ENCODE measurements around the gene SNX25. TPM values are rescaled to one million over a fixed set of nuclear protein-coding genes. Genes with fewer than 3 reads are reported as not detected.
"Not testable (repeated sequence)": the region's sequence is repeated elsewhere in the genome, so short reads cannot be mapped to it uniquely, and the experiment has no call there.

Gene SNX25
- total RNA-seq, 1 donor from 2014 or later, result 27.3 TPM

DNA sequence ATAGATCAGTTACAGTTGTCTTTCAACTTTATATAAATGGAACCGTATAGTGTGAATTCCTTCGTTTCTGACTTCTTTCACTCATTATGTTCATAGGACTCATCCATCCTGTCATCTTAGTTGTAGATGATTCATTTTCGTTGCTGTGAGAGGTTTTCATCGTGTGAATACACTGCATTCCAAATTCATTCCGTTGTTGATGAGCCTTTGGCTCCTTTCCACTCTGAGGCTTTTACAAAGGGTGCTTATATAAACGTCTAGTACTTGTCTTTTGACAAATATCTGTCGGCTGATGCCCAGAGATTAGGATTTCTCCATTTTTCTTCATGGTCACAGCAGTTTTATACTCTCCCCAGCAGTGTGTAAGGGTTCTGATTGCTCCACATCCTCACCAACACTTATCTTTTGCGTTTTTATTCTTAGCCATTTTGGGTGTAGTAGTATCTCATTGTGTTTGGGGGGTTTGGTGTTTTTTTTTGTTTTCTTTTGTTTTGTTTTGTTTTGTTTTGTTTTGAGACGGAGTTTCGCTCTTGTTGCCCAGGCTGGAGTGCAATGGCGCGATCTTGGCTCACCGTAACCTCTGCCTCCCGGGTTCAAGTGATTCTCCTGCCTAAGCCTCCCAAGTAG, 137.7 kb downstream of the SNX25 start:
- intact Hi-C loops (cut with micrococcal nuclease), result no loop called here
- Mint-ChIP-seq H3K4me1 (peaks cover 32% of the 10 kb centered on the region), H3K36me3 (ENCODE audit: low read depth) (peaks cover 46% of the 10 kb centered on the region), H3K27me3 (no peaks in the 10 kb centered on the region), H3K4me3 (no peak overlapping the region), H3K9me3 (no peaks in the 10 kb centered on the region), H3K27ac (no peak overlapping the region)
- no peak for DNase-seq

DNA sequence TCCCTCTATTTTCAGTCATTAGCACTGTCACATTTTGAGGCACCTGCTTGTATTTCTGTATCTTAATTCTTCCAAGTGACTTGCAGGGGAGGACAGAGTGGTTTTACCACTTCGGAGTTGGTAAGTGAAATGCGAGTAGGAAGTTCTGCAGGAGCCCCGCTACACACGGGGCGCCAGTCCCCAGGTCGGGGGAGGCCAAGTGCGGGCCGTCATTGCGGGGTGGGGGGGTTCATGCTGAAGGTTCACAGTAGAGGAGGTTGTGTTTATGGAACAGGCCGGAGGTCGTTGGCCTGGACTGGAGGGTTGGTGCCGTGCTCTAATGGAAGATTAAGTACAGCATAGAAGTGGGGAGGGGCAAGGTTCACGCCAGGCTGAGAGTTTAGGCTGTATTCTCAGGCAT, 142.3 kb downstream of the SNX25 start:
- peaks cover 42% of the 10 kb centered on the region for H3K36me3 Mint-ChIP-seq (ENCODE audit: low read depth)
- no peak overlapping the region for H3K27ac Mint-ChIP-seq
- intact Hi-C loops (cut with micrococcal nuclease), result no loop called here
- no peaks in the 10 kb centered on the region for H3K27me3 Mint-ChIP-seq
- no peak overlapping the region for H3K4me3 Mint-ChIP-seq
- no peak for DNase-seq
- H3K9me3 Mint-ChIP-seq, result no peaks in the 10 kb centered on the region
- H3K4me1 Mint-ChIP-seq, result peaks cover 5% of the 10 kb centered on the region

GRCh38 chr4:185352202-185352601, 142.8 kb downstream of the SNX25 start:
- H3K4me1 Mint-ChIP-seq, result peaks cover 6% of the 10 kb centered on the region
- H3K27ac Mint-ChIP-seq, result no peak overlapping the region
- intact Hi-C loops (cut with micrococcal nuclease), result no loop called here
- H3K9me3 Mint-ChIP-seq, result no peaks in the 10 kb centered on the region
- H3K36me3 Mint-ChIP-seq (ENCODE audit: low read depth), result peaks cover 37% of the 10 kb centered on the region
- DNase-seq, result no peak
- H3K27me3 Mint-ChIP-seq, result no peaks in the 10 kb centered on the region
- no peak overlapping the region for H3K4me3 Mint-ChIP-seq

GRCh38 chr4:185352741-185353140, 143.3 kb downstream of the SNX25 start:
- Mint-ChIP-seq H3K4me1 (peaks cover 10% of the 10 kb centered on the region), H3K36me3 (ENCODE audit: low read depth) (peaks cover 36% of the 10 kb centered on the region)

GRCh38 chr4:185357211-185357610, 147.8 kb downstream of the SNX25 start:
- H3K27ac Mint-ChIP-seq, result peak overlapping the region; percentile 22
- H3K9me3 Mint-ChIP-seq, result no peaks in the 10 kb centered on the region
- H3K4me3 Mint-ChIP-seq, result no peak overlapping the region
- H3K36me3 Mint-ChIP-seq (ENCODE audit: low read depth), result peaks cover 17% of the 10 kb centered on the region
- H3K4me1 Mint-ChIP-seq, result peaks cover 7% of the 10 kb centered on the region
- intact Hi-C loops (cut with micrococcal nuclease), result no loop called here
- H3K27me3 Mint-ChIP-seq, result no peaks in the 10 kb centered on the region
- no peak for DNase-seq

More at GRCh38 chr4:185352741-185353140, 143.3 kb downstream of the SNX25 start:
- Mint-ChIP-seq H3K27ac (no peak overlapping the region), H3K9me3 (no peaks in the 10 kb centered on the region), H3K4me3 (no peak overlapping the region), H3K27me3 (no peaks in the 10 kb centered on the region)
- intact Hi-C loops (cut with micrococcal nuclease), result no loop called here
- DNase-seq, result no peak

DNA sequence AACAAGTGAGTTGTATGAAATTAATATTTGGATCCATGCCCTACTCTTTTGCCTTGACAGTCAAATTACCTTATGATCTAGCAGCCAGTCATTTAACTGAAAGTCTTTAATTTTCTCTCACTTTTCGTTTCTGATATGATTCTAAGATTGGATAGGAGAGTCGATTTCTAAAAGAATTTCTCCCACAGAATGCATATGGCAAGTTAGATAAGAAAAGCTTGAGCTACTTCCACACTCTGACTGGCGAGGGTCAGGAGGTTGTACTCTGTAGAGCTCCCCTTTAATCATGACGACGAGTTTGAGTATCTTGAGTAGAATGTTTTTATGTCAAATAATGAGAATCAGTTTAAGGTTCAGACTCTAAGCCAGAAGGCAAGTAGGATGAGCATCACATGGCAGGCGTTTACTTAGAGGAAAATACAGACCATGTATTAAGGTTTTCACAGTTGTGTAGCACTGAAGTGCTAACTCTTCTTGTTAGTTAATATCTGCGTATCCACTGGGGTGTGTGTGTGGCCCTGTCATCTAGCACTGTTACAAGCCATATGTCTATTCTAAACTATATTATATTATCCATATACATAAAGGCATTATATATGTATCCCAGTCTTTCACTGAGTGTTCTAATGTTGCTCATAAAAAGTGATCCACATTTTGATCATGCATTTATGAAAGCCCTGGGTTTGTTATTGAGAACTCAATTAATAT, 148.5 kb downstream of the SNX25 start:
- H3K27ac Mint-ChIP-seq, result peak overlapping the region; percentile 7
- peaks cover 11% of the 10 kb centered on the region for H3K36me3 Mint-ChIP-seq (ENCODE audit: low read depth)
- H3K4me1 Mint-ChIP-seq, result peaks cover 7% of the 10 kb centered on the region
- no peak overlapping the region for H3K4me3 Mint-ChIP-seq
- no peaks in the 10 kb centered on the region for H3K9me3 Mint-ChIP-seq
- no peaks in the 10 kb centered on the region for H3K27me3 Mint-ChIP-seq
- intact Hi-C loops (cut with micrococcal nuclease), result no loop called here
- DNase-seq, result no peak

- peaks cover 7% of the 10 kb centered on the region for H3K4me1 Mint-ChIP-seq
- H3K36me3 Mint-ChIP-seq (ENCODE audit: low read depth), result peaks cover 12% of the 10 kb centered on the region
- H3K27me3 Mint-ChIP-seq, result no peaks in the 10 kb centered on the region
- no peak for DNase-seq
- no peak overlapping the region for H3K27ac Mint-ChIP-seq
- intact Hi-C loops (cut with micrococcal nuclease), result no loop called here
- no peaks in the 10 kb centered on the region for H3K9me3 Mint-ChIP-seq
- no peak overlapping the region for H3K4me3 Mint-ChIP-seq
These were observed 149.1 kb downstream of the SNX25 start for GRCh38 chr4:185358514-185358913.

GRCh38 chr4:185358959-185359358, 149.6 kb downstream of the SNX25 start:
- H3K27ac Mint-ChIP-seq, result no peak overlapping the region
- H3K9me3 Mint-ChIP-seq, result no peaks in the 10 kb centered on the region
- H3K4me1 Mint-ChIP-seq, result peaks cover 7% of the 10 kb centered on the region
- H3K4me3 Mint-ChIP-seq, result no peak overlapping the region
- intact Hi-C loops (cut with micrococcal nuclease), result no loop called here
- no peak for DNase-seq
- H3K27me3 Mint-ChIP-seq, result no peaks in the 10 kb centered on the region
- H3K36me3 Mint-ChIP-seq (ENCODE audit: low read depth), result peaks cover 12% of the 10 kb centered on the region

GRCh38 chr4:185359767-185360446, 150.5 kb downstream of the SNX25 start:
- Mint-ChIP-seq H3K36me3 (ENCODE audit: low read depth) (peaks cover 12% of the 10 kb centered on the region), H3K9me3 (no peaks in the 10 kb centered on the region), H3K27me3 (no peaks in the 10 kb centered on the region), H3K27ac (no peak overlapping the region), H3K4me3 (no peak overlapping the region), H3K4me1 (peaks cover 7% of the 10 kb centered on the region)
- DNase-seq, result no peak
- intact Hi-C loops (cut with micrococcal nuclease), result no loop called here

DNA sequence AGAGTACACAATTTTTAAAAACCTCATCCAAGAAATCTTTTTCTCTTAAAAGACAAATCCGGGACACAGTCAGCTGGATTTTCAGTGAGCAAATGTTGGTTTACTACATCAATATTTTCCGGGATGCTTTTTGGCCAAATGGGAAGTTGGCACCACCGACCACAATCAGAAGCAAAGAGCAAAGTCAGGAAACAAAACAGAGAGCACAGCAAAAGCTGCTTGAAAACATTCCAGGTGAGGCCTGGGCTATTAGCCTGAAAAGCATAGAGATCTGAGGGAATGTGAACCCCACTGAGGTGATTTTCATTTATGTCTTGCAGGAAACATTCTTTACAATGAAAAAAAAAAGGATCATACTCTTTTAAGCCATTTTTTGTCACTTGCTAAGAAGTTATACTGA, 152.5 kb downstream of the SNX25 start:
- H3K27me3 Mint-ChIP-seq, result no peaks in the 10 kb centered on the region
- no peak overlapping the region for H3K4me3 Mint-ChIP-seq
- no peaks in the 10 kb centered on the region for H3K9me3 Mint-ChIP-seq
- no peak overlapping the region for H3K27ac Mint-ChIP-seq
- DNase-seq, result no peak
- H3K36me3 Mint-ChIP-seq (ENCODE audit: low read depth), result peaks cover 12% of the 10 kb centered on the region
- H3K4me1 Mint-ChIP-seq, result peaks cover 7% of the 10 kb centered on the region
- intact Hi-C loops (cut with micrococcal nuclease), result no loop called here

GRCh38 chr4:185362570-185362969, 153.2 kb downstream of the SNX25 start:
- peaks cover 10% of the 10 kb centered on the region for H3K36me3 Mint-ChIP-seq (ENCODE audit: low read depth)
- H3K27ac Mint-ChIP-seq; H3K9me3 Mint-ChIP-seq; intact Hi-C loops (cut with micrococcal nuclease); H3K4me1 Mint-ChIP-seq; H3K27me3 Mint-ChIP-seq; DNase-seq; H3K4me3 Mint-ChIP-seq: not testable (repeated sequence)

- no peak for DNase-seq
- no peak overlapping the region for H3K27ac Mint-ChIP-seq
- no peak overlapping the region for H3K4me3 Mint-ChIP-seq
- no peaks in the 10 kb centered on the region for H3K4me1 Mint-ChIP-seq
- intact Hi-C loops (cut with micrococcal nuclease), result no loop called here
- peaks cover 9% of the 10 kb centered on the region for H3K36me3 Mint-ChIP-seq (ENCODE audit: low read depth)
- no peaks in the 10 kb centered on the region for H3K27me3 Mint-ChIP-seq
- H3K9me3 Mint-ChIP-seq, result no peaks in the 10 kb centered on the region
These were observed 153.9 kb downstream of the SNX25 start for GRCh38 chr4:185363251-185363650.

GRCh38 chr4:185364886-185365285, 155.5 kb downstream of the SNX25 start:
- intact Hi-C loops (cut with micrococcal nuclease), result no loop called here
- Mint-ChIP-seq H3K27ac (no peak overlapping the region), H3K9me3 (no peaks in the 10 kb centered on the region), H3K4me3 (no peak overlapping the region), H3K27me3 (no peaks in the 10 kb centered on the region), H3K36me3 (ENCODE audit: low read depth) (peaks cover 8% of the 10 kb centered on the region), H3K4me1 (no peaks in the 10 kb centered on the region)
- DNase-seq, result no peak

GRCh38 chr4:185369731-185370130, 160.3 kb downstream of the SNX25 start:
- Mint-ChIP-seq H3K27me3 (no peaks in the 10 kb centered on the region), H3K4me1 (no peaks in the 10 kb centered on the region), H3K9me3 (no peaks in the 10 kb centered on the region), H3K4me3 (no peak overlapping the region), H3K36me3 (ENCODE audit: low read depth) (peaks cover 9% of the 10 kb centered on the region), H3K27ac (no peak overlapping the region)
- DNase-seq, result no peak
- intact Hi-C loops (cut with micrococcal nuclease), result no loop called here
